ENCODE data around the gene DRD5.
"Not testable (repeated sequence)": the region's sequence is repeated elsewhere in the genome, so short reads cannot be mapped to it uniquely, and the experiment has no call there.

DRD5 gene

DNA sequence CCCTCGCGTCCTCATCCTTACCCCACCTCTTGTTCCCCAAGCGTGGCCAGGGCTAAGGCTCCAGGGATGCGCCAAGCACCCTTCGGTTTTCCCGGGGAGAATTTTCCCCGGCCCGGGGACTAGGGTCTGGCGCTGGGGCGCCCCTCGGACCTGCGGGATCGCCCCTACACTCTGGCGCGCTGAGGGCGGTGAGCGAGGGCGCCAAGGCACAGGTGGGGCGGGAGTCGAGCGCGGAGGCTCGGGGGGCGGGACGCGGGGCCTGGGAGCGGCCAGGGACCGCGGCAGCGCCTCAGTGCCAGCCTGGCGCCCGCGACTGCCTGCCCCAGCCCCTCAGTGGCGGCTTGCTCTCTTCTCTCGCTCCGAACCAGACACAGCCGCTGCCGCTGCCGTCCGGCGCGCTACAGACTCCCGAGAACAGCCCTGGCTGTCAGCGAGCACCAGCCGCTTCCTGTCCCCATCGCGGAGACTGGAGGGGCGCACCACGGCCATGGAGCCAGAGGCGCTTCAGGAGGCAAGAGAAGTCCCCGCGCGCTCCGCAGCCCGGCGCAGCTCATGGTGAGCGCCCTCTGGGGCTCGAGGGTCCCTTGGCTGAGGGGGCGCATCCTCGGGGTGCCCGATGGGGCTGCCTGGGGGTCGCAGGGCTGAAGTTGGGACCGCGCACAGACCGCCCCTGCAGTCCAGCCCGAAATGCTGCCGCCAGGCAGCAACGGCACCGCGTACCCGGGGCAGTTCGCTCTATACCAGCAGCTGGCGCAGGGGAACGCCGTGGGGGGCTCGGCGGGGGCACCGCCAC lies at the start of gene DRD5:
Gene DRD5, plus strand, starts transcription at position 292 of the 793 bp plus-strand sequence. Its CDS starts 396 bp downstream, at position 688.
- DNase-seq (ENCODE audit: low spot score) = no peak

DNA sequence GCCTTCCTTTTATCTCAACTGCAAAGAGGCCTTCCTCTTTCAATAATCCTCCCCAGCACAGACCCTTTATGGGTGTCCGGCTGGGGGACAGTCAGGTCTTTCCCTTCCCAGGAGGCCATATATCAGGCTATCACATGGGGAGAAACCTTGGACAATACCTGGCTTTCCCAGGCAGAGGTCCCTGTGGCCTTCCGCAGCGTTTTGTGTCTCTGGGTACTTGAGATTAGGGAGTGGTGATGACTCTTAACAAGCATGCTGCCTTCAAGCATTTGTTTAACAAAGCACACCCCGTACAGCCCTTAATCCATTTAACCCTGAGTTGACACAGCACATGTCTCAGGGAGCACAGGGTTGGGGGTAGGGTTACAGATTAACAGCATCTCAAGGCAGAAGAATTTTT lies 49.2 kb upstream of the DRD5 start:
- not testable (repeated sequence) for DNase-seq (ENCODE audit: low spot score)

DNA sequence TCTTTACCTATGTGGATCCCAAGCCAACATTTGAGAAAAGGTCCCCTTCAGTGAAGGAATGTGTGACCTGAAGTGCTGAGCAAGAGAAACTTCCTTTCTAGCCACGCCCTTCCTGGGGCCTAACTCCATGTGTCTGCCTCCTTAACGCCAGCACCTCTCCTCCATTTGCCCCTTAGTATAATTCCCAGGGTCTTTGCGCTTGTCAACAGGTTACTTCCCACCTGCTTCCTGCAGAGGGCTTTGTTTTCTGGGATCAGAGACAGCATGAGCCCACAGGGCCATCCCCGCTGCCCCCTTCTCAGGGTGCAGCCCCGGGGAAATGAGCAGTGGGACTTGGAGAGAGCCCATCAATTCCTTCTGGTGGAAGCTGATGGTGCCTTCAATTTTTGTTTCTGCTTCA lies 45.9 kb upstream of the DRD5 start:
- no peak for DNase-seq (ENCODE audit: low spot score)

DNA sequence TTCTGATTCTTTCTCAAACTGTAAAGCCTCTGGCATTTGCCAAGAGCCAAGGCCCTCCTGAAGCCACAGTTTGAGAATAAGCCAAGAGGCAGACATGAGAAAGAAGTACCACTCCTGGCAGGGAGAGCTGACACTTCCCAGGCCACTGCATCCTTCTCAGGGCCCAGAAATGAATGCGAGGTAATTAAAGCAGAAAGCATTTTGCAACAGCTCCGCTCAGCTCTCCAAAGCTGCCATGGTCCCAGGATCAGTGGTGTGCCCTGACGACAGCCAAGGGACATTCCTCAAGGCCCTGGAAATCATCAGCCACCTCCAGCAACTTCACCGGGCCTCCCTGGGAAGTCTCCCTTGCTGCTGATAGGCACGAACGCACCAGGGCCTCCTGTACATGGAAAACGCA lies 44.2 kb upstream of the DRD5 start:
- DNase-seq (ENCODE audit: low spot score) = not testable (repeated sequence)

DNA sequence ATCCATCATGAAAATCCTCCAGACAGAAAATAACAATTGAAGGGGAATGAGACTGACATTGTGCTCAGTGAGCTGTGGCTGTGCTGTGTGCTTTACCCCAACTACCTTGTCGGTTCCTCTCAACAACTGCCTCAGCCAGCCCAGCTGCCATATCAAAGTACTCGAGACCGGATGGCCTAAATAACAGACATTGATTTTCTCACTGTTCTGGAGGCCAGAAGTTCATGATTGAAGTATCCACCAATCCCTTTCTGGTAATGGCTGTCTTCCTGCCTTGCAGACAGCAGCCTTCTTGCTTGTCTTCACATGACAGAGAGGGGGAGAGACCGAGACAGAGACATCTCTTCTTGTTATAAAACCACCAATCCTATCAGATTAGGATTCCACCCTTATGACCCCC lies 37.6 kb upstream of the DRD5 start:
- not testable (repeated sequence) for DNase-seq (ENCODE audit: low spot score)

DNA sequence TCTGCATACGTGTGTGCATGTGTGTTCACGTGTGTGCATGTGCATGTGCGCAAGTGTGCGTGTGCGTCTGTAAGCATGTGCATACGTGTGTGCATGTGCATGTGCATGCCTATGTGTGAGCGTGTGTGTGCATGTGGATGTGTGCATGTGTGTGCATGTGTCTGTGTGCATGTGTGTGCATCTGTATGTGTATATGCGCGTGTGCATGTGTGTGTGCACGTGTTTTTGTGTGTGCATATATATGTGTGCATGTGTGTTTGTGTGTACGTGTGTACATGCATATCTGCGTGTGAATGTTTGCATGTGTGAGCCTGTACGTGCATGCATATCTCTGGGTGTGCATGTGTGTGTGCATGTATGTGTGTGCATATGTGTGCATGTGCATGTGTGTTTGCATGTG lies 35.7 kb upstream of the DRD5 start:
- no peak for DNase-seq (ENCODE audit: low spot score)

DNA sequence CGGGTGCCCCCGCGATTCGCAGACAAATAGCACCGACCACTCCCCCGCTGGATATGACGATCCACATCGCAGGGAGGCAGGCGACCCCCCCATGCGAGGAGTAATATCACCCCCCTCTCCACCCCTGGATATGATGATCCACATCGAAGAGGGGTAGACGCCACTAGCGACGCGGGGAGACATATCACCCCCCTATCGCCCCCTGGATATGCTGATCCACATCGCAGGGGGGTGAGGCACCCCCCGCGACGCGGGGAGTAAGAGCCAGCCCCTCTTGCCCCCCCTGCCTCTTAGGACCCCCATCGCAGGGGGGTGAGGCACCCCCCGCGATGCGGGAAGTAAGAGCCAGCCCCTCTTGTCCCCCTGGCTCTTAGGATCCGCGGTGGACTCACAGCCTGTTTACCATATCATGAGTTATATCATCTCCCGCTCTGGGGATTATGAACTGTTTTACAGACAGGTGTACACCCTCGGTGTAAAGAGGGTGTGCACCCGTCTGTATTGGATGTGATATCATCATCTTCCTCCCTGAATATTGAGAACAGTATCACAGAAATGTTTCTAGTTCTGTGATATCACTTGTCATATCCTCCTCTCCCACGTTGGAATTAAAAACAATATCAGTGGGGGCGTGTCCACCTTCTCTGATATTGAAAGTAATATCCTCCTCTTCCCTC lies 22.7 kb upstream of the DRD5 start:
- DNase-seq (ENCODE audit: low spot score) = no peak

DNA sequence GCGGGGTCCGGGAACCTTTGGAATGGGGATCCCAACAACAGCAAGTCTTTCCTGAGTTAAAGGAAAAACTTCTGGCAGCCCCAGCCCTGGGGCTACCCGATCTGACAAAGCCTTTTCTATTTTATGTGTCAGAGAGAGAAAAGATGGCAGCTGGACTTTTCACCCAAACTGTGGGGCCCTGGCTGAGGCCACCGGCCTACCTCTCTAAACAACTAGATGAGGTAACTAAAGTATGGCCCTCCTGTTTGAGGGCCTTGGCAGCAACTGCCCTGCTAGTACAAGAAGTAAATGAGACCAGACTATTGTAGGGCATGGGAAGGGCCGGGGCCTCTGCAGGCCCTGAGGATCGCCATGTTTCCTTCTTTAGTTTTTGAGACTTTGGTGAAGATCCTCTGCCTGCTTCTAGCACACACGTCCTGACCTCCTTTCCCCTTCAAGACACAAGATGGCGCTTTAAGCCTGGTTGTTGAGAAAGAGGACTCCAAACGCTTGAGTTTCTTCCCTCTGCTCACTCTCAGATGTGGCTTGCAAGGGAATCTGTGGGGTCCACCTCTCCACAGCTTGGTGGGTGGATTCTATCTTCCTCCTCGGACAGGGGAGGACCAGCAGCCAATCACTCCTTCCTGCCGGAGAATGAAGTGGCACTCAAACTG lies 18.5 kb upstream of the DRD5 start:
- DNase-seq (ENCODE audit: low spot score) = peak; percentile 92

DNA sequence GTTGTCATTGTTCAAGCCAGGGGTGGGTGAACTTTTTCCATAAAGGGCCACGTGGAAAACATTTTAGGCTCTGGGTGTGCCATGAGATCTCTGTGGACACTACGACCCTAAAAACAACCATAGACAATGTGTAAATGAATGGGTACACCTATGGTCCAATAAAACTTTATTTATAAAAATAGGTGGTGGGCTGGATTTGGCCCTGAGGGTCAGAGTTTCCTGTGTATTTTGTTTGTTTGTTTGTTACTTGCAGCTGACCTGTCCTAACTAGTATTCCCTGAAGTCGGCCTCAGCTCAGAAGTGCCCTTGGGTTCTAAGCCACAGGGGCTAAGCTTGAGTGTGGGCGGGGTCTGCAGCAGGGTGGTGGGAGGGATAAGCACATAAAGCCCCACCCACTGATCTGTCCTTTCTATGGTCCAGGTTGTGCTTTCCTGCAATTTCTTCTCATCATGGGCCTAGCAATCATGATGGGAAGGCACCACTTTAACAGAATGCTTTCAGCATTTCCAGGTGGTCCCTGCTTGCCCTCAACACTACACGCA lies 17.2 kb upstream of the DRD5 start:
- DNase-seq (ENCODE audit: low spot score) = no peak

DNA sequence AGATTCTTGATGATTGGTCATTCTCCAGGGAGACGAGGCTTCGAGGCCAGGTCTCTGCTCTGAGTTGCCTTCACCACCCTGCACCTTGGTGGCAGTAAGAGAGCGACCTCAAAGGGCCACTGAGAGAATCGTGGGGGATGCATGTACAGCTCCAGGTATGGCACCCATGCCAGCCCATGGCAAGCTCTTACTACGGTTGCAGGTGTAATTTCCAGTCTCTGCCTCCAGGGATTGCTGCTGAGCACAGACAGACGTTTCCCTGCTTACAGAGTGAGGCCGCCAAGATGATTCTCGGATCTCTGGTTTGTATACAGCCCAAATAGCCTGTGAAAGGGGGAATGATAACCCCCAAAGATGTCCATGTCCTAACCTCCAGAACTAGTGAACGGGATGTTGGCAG lies 16.3 kb upstream of the DRD5 start:
- peak; percentile 34 for DNase-seq (ENCODE audit: low spot score)

DNA sequence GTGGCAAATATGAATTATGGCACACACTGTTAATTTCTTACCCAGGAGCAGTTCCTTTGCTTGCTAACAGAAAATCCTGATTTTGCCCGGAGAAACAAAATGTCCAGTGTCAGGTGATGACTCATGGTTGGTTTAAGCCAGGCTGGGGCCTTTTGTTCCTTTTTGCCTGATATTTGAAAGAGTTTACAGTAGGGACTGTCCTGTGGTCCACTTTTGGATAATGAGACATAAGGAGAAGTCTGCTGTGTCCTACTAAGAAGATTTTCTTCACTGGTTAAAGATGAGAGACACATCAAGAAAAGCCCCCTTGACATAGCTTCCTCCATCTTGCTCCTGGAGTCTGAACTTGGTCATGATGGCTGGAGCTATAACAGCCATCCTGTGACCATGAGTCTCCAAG lies 12.1 kb upstream of the DRD5 start:
- DNase-seq (ENCODE audit: low spot score) = no peak

DNA sequence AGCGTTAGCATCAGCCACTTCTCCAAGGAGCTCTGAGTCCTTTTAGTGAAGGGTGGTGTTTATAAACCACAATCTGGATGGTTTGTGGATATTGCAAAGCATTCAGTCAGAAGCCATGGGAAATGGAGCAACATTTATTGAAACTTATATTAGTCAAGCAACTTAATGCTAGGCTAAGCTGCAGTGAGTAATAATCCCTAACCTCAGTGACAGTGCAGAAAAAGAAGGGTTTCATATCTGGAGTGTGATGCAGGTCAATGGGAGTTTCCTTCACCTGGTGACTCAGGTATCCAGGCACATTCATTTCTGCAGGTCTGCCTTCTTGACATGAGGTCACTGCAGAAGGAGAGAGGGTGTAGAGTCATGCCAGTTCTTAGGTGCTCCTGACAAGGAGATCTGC lies 10.4 kb upstream of the DRD5 start:
- DNase-seq (ENCODE audit: low spot score) = no peak

DNA sequence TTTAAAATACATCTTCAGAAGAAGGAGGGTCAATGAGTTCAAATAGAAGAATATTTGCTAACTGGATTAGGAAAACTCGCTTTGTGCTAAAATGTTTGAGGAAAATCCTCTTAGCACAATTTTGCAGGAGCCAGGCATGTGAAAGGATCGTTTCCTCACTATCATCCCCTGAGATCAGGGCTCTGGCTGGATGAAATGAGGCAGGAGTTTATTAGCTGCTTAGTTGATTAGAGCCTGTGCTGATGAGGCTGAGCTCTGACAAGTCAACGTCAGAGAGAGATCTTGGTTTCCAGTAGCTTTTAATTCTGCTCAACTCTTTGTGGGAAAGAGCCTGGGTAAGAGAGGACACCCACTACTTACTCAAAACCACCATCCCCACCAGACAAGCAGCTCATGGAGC lies 8.0 kb upstream of the DRD5 start:
- DNase-seq (ENCODE audit: low spot score) = no peak

DNA sequence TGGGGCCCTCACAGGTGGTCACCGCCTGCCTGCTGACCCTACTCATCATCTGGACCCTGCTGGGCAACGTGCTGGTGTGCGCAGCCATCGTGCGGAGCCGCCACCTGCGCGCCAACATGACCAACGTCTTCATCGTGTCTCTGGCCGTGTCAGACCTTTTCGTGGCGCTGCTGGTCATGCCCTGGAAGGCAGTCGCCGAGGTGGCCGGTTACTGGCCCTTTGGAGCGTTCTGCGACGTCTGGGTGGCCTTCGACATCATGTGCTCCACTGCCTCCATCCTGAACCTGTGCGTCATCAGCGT lies 652 bp downstream of the DRD5 start:
- no peak for DNase-seq (ENCODE audit: low spot score)

DNA sequence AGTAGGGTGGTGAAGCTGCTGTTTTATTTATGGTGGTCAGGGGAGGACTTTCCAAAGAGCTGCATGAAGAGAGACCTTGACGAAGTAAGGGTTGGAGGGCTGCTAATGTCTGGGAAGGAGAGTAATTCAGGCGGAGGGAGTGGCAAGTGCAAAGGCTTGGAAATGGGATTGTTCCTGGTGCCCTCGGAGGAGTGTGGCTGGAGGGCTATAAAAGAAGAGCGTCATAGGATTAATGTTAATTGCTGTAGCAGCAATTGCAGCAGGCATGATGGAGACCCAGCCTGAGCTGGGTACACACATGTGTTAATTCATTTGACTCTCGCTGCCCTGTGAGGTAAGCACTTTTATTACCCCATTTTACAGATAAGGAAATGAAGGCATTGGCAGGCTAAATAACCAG lies 4.5 kb downstream of the DRD5 start:
- DNase-seq (ENCODE audit: low spot score) = not testable (repeated sequence)

DNA sequence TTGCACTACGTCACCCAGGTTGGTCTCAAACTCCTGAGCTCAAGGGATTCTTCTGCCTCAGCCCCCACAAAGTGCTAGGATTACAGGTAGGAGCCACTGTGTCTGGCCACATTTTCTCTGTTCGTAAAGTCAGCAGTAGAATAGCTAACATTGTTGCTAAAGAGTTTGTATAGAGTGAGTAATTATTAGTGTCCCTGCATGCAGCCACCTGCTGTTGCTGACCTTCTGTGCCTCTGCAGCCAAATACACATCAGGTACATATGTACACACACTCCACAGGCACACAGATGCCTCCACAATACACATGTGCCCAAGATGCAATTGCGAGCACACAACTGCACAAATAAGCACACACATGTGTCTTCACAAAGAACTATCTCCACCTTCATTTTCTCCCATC lies 10.9 kb downstream of the DRD5 start:
- no peak for DNase-seq (ENCODE audit: low spot score)

DNA sequence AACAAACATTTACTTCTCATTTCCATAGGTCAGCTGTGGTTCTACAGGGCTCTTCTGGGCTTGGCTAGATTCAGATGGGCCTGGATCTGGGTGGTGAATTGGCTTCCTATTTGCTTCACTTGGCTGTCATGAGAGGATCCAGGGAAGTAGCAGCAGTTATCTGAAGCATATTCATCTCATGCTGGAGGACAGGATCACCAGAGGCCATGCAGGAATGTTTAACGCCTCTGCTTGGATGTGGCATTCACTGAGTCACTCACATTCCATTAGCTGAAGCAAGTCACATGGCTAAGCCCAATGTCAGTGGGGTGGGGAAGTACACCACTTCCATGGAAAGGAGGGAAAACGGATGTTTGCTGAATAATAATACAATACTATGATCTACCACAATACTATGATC lies 15.2 kb downstream of the DRD5 start:
- not testable (repeated sequence) for DNase-seq (ENCODE audit: low spot score)

DNA sequence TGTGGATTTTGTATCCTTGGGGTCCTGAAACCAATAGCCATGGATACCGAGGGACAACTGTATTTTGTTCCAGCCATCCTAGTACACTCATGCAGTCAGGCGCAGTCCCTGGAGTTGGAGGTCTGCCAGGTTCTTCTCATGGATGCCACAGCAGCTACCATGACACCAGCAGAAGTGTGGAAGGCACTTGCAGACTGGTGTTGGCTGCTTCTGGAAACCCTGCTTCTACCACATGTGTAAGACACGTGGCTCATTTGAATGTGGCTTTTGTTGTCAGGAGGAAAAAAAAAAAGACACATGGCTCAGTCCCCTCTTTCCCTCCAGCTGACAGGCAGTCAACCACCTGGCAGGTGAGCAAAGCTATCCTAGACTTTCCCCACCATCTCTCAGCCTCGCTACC lies 19.4 kb downstream of the DRD5 start:
- DNase-seq (ENCODE audit: low spot score) = no peak

DNA sequence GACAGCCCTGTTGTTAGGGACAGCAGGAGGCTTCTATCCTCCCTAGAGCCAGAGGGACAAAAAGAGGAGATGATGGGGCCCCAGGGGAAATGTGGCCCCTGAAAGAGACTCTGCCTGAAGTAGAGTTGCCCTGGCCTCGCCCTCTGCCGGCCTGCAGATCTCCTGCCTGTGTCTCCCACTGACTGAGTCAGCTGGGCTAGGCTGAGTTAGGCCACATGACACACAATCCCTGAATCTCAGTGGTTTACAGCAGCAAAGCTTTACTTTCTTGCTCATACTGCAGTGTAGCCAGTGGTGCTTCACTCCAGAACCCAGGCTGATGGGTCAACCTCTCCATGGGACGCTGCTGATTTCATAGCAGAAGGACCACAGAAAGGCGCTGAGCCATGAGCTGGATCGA lies 23.5 kb downstream of the DRD5 start:
- DNase-seq (ENCODE audit: low spot score) = no peak

DNA sequence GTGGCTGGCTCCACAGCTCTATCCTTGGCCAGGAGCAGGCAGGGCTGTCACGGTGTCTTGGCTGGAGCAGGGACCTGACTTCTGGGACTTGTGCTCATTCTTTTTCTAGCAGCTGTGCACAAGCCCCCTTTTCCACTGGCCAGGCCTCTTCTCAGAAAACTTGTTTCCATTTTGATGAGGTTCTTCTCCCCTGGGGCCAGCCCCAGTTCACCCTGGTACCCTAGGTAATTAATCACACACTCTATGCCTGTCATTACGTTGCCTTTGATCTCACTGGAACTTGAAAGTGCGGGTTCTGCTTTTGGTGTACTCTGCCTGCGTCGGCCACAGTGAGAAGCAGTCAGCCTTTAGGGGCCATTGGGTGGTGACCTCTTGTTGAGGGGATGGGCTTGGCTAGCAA lies 26.6 kb downstream of the DRD5 start:
- no peak for DNase-seq (ENCODE audit: low spot score)

DNA sequence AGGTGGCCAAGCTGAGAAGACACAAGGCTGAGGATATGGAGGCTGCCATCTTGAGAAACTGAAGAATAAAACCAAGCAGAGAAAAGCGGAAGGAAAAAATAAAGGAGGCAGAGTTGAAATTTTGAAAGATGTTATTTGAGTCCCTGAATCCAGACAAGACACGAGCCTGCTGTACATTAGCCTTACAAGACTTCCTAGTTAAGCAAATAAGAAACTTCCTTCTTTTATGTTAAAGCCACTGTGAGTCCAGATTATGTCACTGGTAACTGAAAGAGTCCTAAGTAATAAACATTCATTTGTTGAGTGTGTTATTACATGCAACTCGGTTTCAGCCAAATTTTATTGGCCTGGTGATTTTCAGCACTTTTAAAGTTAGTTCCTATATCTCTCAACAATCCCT lies 30.4 kb downstream of the DRD5 start:
- DNase-seq (ENCODE audit: low spot score) = no peak

DNA sequence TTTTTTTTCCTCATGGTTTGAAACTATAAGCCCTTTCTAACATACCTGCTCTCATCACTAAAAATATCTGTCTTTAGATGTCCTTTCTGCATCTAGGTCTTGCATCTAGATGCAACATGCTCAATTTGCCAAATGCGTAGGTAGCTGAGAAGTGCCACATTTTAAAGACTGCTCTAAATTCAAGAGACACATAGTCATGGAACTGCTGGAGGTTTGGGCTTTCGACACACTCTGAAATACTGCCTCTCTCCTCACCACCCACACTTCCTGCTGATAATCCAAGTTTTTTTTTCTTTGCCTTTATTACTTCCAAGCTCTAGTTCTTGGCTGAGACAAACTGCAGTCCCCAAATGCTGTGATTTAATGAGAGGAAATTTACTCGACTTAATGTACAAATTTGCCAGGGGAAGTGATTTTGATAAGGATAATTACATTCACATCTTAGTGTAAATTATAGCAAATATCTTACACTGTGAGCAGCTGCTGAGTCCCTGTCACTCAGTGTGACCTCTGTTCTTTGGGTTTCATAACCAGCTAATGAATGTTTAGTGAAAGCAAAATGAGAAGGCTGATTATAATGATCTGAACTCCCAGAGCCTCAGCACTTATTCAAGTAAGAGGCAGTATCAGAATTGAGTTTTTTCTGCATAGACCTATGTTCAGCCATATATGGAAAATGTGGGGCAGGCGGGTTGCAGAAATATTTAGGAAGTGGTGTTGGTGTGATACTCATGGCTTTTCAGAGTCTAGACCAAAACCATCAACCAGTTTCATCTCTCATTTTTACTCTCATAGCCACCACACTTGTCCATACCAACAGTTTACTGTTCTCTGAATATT lies 31.3 kb downstream of the DRD5 start:
- DNase-seq (ENCODE audit: low spot score) = no peak

All from pons (tissue), 1 donor.